GM23338 (cell line): ENCODE measurements around the gene ARR3. TPM values are rescaled to one million over a fixed set of nuclear protein-coding genes. Genes with fewer than 3 reads are reported as not detected.
"Not testable (repeated sequence)": the region's sequence is repeated elsewhere in the genome, so short reads cannot be mapped to it uniquely, and the experiment has no call there.

Source experiments
- ATAC-seq: fragments of 200-7000 bp; cut with Tn5 transposase; 3 replicates; pipeline ENCODE4 v1.9.1; 2020
- DNase-seq: peaks from one replicate; pipeline ENCODE4 v3.0.0-alpha.2; 2015; ENCODE audit warnings: low spot score
- H2AFZ ChIP-seq: fragments of 200-600 bp; sonication (generic); 2 replicates; pipeline ENCODE4 v1.8.0; 2016; ENCODE audit warnings: antibody characterized with exemption, mild to moderate bottlenecking, moderate library complexity
- H3F3A ChIP-seq: fragments of 200-600 bp; sonication (generic); replicated peaks from 2 replicates; pipeline ENCODE4 v1.8.0; 2017; ENCODE audit warnings: antibody characterized with exemption, mixed run types, low read depth
- H3K27ac ChIP-seq: fragments of 200-600 bp; sonication (generic); 2 replicates; pipeline ENCODE4 v1.6.1; 2016; ENCODE audit warnings: low read depth
- H3K27me3 ChIP-seq: fragments of 200-600 bp; sonication (generic); 2 replicates; pipeline ENCODE4 v1.8.0; 2016; ENCODE audit warnings: mild to moderate bottlenecking, mixed run types, moderate library complexity; ENCODE audit not compliant: insufficient read depth
- H3K36me3 ChIP-seq: fragments of 200-600 bp; sonication (generic); 2 replicates; pipeline ENCODE4 v1.8.0; 2016; ENCODE audit warnings: mild to moderate bottlenecking; ENCODE audit not compliant: insufficient read depth
- H3K4me1 ChIP-seq: fragments of 200-600 bp; sonication (generic); 2 replicates; pipeline ENCODE4 v1.8.0; 2016; ENCODE audit warnings: mild to moderate bottlenecking, moderate library complexity; ENCODE audit not compliant: insufficient read depth
- H3K4me2 ChIP-seq: fragments of 200-600 bp; sonication (generic); 2 replicates; pipeline ENCODE4 v1.7.1; 2017; ENCODE audit warnings: mixed run types
- H3K4me3 ChIP-seq: fragments of 200-600 bp; sonication (generic); 2 replicates; pipeline ENCODE4 v1.6.1; 2016; ENCODE audit warnings: mixed run types
- H3K79me2 ChIP-seq: fragments of 200-600 bp; sonication (generic); replicated peaks from 2 replicates; pipeline ENCODE4 v1.8.0; 2017; ENCODE audit warnings: mild to moderate bottlenecking; ENCODE audit not compliant: insufficient read depth
- H3K9me2 ChIP-seq: fragments of 200-600 bp; sonication (generic); 2 replicates; pipeline ENCODE4 v1.8.0; 2017; ENCODE audit not compliant: insufficient read depth
- H4K20me1 ChIP-seq: fragments of 200-600 bp; sonication (generic); replicated peaks from 2 replicates; pipeline ENCODE4 v1.8.0; 2017; ENCODE audit warnings: mild to moderate bottlenecking; ENCODE audit not compliant: insufficient read depth
- H3K27ac Mint-ChIP-seq: 2 replicates; pipeline ENCODE4 v1.8.0; 2020; ENCODE audit warnings: inconsistent platforms, mild to moderate bottlenecking, moderate library complexity, mixed read lengths
- H3K27me3 Mint-ChIP-seq: 3 replicates; pipeline ENCODE4 v1.8.0; 2022; ENCODE audit warnings: low read depth, mild to moderate bottlenecking, moderate library complexity, mixed read lengths, inconsistent platforms; ENCODE audit not compliant: insufficient read depth, poor library complexity
- H3K36me3 Mint-ChIP-seq: 3 replicates; pipeline ENCODE4 v1.8.0; 2021; ENCODE audit warnings: low read depth, mild to moderate bottlenecking, inconsistent platforms, moderate library complexity, mixed read lengths
- H3K4me1 Mint-ChIP-seq: 3 replicates; pipeline ENCODE4 v1.8.0; 2020; ENCODE audit warnings: mild to moderate bottlenecking, inconsistent platforms, mixed read lengths
- H3K4me3 Mint-ChIP-seq: 3 replicates; pipeline ENCODE4 v1.8.0; 2021; ENCODE audit warnings: moderate library complexity, mild to moderate bottlenecking, inconsistent platforms, mixed read lengths
- H3K9me3 Mint-ChIP-seq: 3 replicates; pipeline ENCODE4 v1.8.0; 2020; ENCODE audit warnings: moderate library complexity, mild to moderate bottlenecking, inconsistent platforms, mixed read lengths
- CREB1 ChIP-seq: fragments of 250-450 bp; sonication (Bioruptor Pico); IDR thresholded peaks from 2 replicates; pipeline ENCODE4 v1.5.0; 2020; ENCODE audit warnings: low read depth, mild to moderate bottlenecking, moderate library complexity
- ETS1 ChIP-seq: IDR thresholded peaks from 2 replicates; pipeline ENCODE4 v1.6.1; 2016; ENCODE audit warnings: antibody characterized with exemption
- EZH2 ChIP-seq: fragments of 200-600 bp; sonication (generic); IDR thresholded peaks from one replicate; pipeline ENCODE4 v1.8.0; 2017; ENCODE audit warnings: antibody characterized with exemption, mild to moderate bottlenecking, low read depth; ENCODE audit not compliant: unreplicated experiment
- EZH2phosphoT487 ChIP-seq: fragments of 200-600 bp; sonication (generic); IDR thresholded peaks from one replicate; pipeline ENCODE4 v1.8.1; 2018; ENCODE audit warnings: antibody characterized with exemption; ENCODE audit not compliant: unreplicated experiment
- POLR2AphosphoS5 ChIP-seq: IDR thresholded peaks from 2 replicates; pipeline ENCODE4 v1.6.1; 2016; ENCODE audit warnings: antibody characterized with exemption, low read depth
- STAT1 ChIP-seq: IDR thresholded peaks from one replicate; pipeline ENCODE4 v1.6.1; 2016; ENCODE audit warnings: antibody characterized with exemption; ENCODE audit not compliant: unreplicated experiment
- ZNF114 ChIP-seq: fragments of 250-450 bp; sonication (Bioruptor Pico); IDR thresholded peaks from 2 replicates; pipeline ENCODE4 v1.5.0; 2020; ENCODE audit warnings: mild to moderate bottlenecking, moderate library complexity
- ZNF331 ChIP-seq: fragments of 250-450 bp; sonication (Bioruptor Pico); IDR thresholded peaks from 2 replicates; pipeline ENCODE4 v1.5.0; 2020; ENCODE audit warnings: low read depth, mild to moderate bottlenecking, moderate library complexity
- polyA plus RNA-seq: library from polyadenylated mRNA; unstranded; fragments of >200 nt; fragmentation: Nextera tagmentation; extraction: Ambion mirVana; gene quantifications from 2 replicates; pipeline ENCODE4 v1.2.1, GENCODE V29; 2016
- total RNA-seq: library from RNA; depleted of rRNA; stranded (reverse); fragments of >200 nt; shearing (Covaris generic); gene quantifications from 2 replicates; pipeline ENCODE4 v1.2.3, GENCODE V29; 2014

Gene ARR3
- total and polyA plus RNA-seq, 2 experiments from 2014 or later, result not detected

GRCh38 chrX:70241501-70241900 is 26.6 kb upstream of the ARR3 start:
- Histone ChIP-seq H3K4me1 (no peaks in the 10 kb centered on the region), H3K79me2 (no peaks in the 10 kb centered on the region), H3F3A (no peaks in the 10 kb centered on the region), H3K4me3 (no peak overlapping the region), H2AFZ (no peak overlapping the region), H3K9me2 (no peaks in the 10 kb centered on the region), H4K20me1 (no peaks in the 10 kb centered on the region), H3K27ac (no peak overlapping the region), H3K27me3 (no peaks in the 10 kb centered on the region), H3K4me2 (no peak overlapping the region), H3K36me3 (no peaks in the 10 kb centered on the region)
- H3K4me1 Mint-ChIP-seq, result peaks cover 12% of the 10 kb centered on the region
- no peak for TF ChIP-seq ZNF114
- H3K9me3 Mint-ChIP-seq, result no peaks in the 10 kb centered on the region
- H3K27me3 Mint-ChIP-seq, result no peaks in the 10 kb centered on the region
- H3K27ac Mint-ChIP-seq, result no peak overlapping the region
- no peaks in the 10 kb centered on the region for H3K36me3 Mint-ChIP-seq
- DNase-seq (no peak), ATAC-seq (no peak)
- H3K4me3 Mint-ChIP-seq, result no peak overlapping the region

- not testable (repeated sequence) for H3K27me3 ChIP-seq, H3K4me1 ChIP-seq, ATAC-seq, H3F3A ChIP-seq, H3K4me2 ChIP-seq, H3K9me3 Mint-ChIP-seq, H3K79me2 ChIP-seq, H4K20me1 ChIP-seq, H3K27ac ChIP-seq, H3K36me3 Mint-ChIP-seq, H3K27me3 Mint-ChIP-seq, H2AFZ ChIP-seq, H3K4me3 Mint-ChIP-seq, H3K36me3 ChIP-seq, H3K9me2 ChIP-seq, DNase-seq, H3K27ac Mint-ChIP-seq, H3K4me3 ChIP-seq
- peaks cover 12% of the 10 kb centered on the region for H3K4me1 Mint-ChIP-seq
Measured at GRCh38 chrX:70243601-70244000, 24.5 kb upstream of the ARR3 start.

DNA sequence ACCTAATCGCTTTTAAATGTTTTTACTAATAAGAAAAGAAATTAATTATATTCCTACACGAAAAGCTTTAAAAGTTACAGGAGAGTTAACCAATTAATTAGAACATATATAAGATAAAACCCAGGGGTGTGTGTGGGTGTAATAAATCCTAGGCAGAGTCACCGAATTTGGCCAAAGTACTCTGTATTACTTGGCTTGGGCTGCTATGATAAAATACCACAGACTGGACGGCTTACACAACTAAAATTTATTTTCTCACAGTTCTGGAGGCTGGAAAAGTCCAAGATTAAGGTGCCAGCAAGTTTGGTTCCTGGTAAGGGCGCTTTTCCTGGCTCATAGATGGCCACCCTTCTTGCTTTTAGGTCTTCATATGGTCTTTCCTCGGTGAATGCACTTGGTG is 23.3 kb upstream of the ARR3 start:
- peaks cover 12% of the 10 kb centered on the region for H3K4me1 Mint-ChIP-seq
- Histone ChIP-seq H3K4me1 (no peaks in the 10 kb centered on the region), H3K36me3 (no peaks in the 10 kb centered on the region), H3F3A (no peaks in the 10 kb centered on the region), H3K27ac (no peak overlapping the region), H3K79me2 (no peaks in the 10 kb centered on the region), H3K9me2 (no peaks in the 10 kb centered on the region), H2AFZ (no peak overlapping the region), H3K4me3 (no peak overlapping the region), H3K27me3 (no peaks in the 10 kb centered on the region), H4K20me1 (no peaks in the 10 kb centered on the region), H3K4me2 (no peak overlapping the region)
- no peaks in the 10 kb centered on the region for H3K27me3 Mint-ChIP-seq
- ATAC-seq (no peak), DNase-seq (no peak)
- H3K27ac Mint-ChIP-seq, result no peak overlapping the region
- H3K9me3 Mint-ChIP-seq, result no peaks in the 10 kb centered on the region
- no peaks in the 10 kb centered on the region for H3K36me3 Mint-ChIP-seq
- no peak overlapping the region for H3K4me3 Mint-ChIP-seq
- no peak for TF ChIP-seq STAT1
- TF ChIP-seq POLR2AphosphoS5, result no peak
- TF ChIP-seq ETS1, result no peak
- no peak for TF ChIP-seq EZH2
- no peak for TF ChIP-seq CREB1 (CRISPR knock-in tag)
- TF ChIP-seq ZNF331 (CRISPR knock-in tag), result no peak
- TF ChIP-seq EZH2phosphoT487, result no peak
- TF ChIP-seq ZNF114, result no peak
